CD4-positive, alpha-beta T cell treated with Interleukin-17A for 4 hours (primary cell): ENCODE results near the gene PALM3.
A peak's percentile ranks its signal among the peaks of the same experiment; 100 is the strongest.

Source experiments
- DNase-seq: peaks from one replicate; pipeline ENCODE4 v3.0.0-alpha.2; 2020; ENCODE audit warnings: mixed read lengths

The PALM3 gene, protein sequence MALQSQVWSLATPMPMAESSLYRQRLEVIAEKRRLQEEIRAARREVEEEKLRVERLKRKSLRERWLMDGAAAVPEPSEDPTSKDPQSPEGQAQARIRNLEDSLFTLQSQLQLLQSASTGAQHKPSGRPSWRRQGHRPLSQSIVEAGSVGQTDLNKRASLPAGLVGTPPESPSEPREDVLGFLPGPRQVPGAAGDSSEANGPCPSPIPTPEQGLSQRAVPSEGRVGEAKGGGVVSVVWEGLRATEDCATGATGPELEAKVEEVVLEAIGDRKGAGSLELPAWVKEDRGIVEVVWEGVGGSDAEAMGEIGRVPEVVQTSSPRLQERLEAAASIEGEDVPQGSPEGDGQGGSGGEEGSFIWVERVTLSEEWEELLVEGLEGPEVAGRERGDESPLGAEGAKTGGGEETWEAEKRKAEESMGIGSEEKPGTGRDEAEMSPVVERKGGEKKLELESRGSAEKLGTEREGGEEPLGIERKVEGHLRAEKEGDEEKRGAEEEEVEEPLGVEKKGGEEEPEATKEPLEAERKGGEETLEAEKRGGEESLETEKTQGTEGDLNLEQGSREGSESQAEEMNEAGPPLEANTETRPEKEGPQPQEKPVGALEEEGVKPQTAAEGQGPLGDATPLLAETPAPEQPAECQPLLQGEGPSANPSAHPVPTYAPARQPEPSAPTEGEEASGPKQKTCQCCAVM

DNA sequence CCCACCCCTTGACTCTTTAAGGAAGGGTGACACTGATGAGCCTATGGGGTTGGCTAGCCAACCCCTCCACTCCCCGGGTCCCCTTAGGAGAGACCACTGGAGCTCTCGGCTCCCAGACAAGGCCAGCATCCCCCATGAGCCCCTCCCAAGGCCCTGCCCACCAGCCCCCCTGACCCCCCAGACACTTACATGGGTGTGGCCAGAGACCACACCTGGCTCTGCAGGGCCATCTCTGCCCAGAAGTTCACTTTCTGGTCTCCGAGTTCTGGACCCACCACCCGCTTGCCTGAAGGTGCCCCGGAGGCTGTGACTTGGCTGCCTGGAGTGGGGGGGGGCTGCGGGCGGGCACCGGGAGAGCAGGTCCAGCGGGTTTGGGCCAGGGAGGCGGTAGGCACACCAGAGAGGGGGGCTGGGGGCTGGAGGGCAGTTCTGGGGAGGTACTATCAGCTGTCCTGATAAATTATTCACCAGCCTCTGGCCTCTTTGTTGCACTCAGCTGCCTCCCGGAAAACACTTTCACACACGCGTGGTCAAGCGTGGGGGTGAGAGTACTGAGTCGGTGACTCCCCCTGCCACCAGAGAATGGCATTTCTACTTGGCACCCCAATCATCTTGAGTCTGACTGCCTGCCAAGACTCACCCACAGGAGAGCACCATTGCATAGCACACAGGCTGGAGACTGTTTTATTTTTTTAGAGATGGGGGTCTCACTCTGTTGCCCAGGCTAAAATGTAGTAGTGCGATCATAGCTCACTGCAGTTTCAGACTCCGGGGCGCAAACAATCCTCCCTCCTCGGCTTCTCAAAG lies at the start of gene PALM3:
Gene PALM3 (minus strand): TSS at position 326 of the 807 bp plus-strand sequence. CDS start 96 bp downstream, at position 230.
- DNase-seq, result no peak

DNA sequence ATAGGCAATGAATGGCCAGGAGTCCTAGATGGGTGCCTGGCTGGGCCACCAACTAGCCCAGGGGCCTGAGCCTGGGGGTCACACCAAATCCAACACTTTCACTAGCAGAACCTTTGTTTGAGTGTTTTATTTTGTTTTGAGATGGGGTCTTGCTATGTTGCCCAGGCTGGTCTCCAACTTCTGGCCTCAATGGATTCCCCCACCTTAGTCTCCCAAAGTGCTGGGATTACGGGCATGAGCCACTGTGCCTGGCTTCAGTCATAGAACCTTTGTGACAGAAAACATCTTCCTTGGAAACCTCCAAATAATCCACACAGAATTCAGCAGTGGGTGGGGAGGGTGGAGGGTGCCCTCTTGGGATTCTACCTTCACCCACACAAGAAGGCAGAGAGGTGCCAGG lies 49.6 kb upstream of the PALM3 start:
- DNase-seq, result no peak

DNA sequence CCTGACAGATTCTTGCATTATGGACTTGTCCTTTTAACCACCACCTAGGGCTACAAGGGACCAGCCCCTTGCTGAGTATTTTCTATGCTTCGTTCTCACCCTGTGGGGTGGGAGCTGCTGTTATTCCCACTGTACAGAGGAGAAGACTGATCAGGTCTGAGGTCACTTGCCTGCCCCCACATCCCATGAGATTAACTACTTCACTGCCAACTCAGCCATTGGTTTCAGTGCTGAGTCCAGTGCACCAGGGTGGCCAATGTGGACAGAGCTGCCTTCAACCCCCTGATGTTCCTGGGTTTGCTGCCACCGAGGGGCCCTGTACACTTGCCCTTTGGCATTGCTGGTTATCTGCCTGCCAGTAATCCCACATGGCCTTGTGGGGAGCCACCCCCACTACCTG lies 48.8 kb upstream of the PALM3 start:
- DNase-seq, result no peak

DNA sequence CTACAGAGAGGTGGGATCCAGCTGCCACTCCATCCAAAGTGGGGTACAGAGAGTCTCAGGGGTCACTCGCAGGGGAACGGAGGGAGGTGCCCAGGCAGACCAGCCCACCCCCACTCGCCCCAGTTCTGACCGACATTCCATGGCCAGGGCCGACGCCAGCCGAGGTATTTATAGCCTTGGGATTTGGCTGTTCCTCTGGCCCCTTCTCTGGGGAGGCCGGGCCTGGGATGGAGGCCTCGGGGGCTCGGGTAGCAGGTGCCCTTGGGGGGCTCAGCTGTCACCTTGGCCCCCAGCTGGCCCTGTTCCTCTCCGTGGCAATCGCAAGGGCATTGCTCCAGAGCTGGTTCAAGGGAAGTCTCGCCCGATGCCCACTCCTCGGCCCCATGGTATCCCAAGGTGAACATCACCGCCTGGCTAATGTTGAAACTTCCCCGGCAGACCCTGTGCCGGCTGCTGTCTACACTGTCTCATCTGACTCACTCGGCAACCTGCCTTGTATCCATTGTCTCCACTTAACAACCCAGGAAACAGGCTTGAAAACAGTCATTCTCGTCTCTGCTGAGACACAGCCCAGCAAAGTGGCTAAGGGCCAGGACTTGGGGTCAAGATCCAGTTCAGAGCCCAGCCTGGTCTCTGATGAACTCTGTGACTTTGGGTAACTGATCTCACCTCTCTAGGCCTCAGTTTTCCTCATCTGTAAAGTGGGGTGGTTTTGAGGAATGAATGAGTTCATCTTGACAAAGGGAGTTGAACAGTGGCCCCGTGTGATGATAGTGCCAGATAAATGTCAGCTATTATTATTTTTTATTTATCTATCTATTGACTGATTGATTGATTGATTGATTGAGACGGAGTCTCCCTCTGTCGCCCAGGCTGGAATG lies 45.9 kb upstream of the PALM3 start:
- no peak for DNase-seq

DNA sequence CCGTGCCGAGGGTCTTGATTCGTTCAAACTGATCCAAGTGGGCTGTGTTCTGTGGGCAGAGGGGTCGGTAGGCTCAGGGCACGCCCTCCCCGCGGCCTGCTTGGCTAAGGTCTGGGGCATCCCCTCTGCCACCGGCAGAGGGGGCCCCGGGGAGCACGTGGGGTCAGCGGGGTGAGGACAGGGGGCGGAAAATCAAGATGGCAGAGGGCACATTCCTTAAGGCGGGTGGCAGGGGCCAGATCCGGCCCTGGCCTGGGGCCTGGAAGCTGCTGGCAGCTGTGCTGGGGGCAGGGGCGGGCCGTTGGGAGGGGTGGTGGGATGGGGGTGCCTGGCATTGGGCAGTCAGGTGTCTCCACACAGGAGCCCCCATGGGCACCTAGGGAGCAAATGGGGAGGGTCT lies 45.0 kb upstream of the PALM3 start:
- DNase-seq, result no peak

DNA sequence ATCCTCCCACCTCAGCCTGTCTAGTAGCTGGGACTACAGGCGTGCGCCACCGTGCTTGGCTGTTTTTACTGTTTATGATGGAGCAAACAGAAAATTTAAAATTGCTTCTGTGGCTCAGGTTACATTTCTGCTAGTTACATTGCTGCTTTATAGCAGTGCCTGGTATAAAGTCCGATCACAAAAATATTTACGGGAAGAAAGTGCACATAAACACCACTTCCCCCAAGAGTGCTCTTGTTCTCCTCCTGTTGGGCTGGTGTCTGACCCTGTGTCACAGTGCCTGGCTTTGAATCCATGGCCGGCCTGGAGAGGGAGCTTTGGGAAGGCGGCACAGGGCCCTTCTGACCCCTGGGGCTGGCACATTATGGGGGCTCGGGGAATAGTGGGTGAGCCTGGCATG lies 43.8 kb upstream of the PALM3 start:
- DNase-seq, result no peak

DNA sequence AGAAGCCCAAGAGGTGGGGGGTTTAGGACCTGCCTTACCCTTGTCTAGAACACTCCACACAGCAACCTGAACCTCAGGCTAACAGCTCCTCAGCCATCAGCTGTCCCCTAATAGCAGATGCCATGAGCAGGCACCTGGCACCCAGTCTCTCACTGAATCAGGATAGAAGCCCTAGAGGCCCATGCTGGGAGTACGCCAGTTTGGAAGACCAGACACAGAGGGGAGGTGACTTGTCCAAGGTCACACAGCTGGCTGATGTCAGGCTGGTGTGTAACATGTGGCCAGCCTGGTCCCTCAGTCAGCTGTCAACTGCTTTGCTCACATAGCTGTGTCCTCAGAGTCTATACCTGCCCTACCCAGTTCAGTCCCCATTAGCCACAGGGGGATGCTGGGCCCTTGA lies 41.4 kb upstream of the PALM3 start:
- no peak for DNase-seq

DNA sequence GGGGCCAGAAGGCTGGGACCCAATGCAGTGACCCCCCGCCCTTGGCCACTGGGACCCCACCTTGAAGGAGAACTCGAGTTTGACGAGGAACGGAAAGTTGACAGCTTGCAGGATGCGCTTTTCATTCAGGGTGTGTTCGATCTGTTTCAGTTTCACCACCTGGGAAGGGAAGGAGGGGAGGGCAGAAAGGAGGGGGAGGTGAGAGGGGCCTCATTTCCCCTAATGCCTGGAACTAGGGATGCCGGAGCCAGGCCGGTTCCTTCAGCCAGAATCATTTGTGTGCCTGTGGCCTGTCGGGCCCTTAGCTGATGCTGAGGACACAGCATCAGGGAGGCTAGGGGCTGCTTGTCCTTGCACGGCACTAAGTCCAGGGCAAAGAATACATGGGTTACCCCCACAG lies 40.9 kb upstream of the PALM3 start:
- DNase-seq, result no peak

DNA sequence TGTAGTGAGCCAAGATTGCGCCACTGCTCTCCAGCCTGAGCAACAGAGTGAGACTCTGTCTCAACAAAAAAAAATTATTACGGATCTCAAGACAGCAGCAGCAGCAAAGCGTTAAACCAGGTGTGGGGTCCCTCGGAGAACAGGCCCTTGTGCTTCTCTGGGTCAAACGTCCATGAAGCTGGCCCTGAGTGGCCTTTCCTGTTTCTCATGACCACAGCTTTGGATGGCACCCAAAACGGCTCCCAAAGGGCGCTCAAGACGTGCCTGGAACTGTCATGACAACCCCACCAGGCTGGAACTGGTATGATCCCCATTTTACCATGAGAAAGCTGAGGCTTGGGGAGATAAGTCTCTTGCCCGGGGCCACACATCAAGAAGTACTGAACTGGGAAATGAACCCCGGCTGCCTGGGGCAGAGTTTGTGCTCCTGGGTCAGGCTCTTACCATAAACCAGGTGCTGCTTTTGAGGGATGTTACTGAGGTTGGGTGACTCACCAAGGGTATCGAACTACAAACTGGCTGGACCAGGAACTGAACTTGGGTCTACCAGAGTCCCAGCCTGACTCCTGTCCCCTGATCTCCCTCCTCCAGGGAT lies 40.3 kb upstream of the PALM3 start:
- no peak for DNase-seq

DNA sequence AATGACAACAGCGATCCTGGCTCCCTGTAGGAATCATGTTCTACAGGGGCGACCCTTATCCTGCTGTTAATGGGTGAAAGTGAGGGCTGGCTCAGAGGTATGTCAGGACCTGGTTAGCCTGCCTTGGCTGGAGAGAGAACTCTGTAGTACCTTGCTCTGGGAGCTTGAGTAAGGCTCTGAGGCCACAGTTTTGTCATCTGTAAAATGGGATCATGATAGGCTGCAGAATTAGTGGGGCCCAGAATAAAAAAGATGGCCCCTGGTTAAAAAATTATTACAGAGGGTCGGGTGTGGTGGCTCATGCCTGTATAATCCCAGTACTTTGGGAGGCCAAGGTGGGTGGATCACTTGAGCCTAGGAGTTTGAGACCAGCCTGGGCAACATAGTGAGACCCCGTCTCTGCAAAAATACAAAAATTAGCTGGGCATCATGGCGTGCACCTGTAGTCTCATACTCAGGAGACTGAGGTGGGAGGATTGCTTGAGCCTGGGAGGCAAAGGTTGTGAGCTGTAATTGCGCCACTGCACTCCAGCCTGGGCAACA lies 39.2 kb upstream of the PALM3 start:
- DNase-seq, result no peak

DNA sequence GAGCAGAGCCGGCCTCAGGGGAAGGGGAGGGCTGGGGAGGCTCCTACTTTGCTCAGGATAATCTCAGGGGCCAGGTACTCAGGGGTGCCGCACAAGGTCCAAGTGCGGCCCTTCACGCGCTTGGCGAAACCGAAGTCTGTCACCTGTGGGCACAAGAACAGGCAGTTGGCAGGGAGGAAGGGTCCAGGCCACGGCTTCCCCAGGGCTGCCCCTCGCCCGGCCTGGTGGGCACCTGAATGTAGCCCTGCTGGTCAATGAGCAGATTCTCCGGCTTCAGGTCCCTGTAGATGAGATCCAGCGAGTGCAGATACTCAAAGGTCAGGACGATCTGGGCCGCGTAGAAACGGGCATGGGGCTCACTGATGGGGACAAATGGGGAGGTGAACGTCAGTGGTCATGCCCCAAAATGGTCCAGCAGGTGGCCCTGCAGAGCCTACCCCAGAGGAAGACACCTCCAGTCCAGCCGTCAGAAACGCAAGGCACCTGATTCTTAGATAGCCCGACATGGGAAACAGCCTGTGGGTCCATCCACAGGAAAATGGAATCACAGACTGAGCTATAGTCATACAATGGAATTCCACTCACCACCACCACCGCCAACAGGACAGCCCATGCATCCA lies 35.8 kb upstream of the PALM3 start:
- DNase-seq, result no peak

DNA sequence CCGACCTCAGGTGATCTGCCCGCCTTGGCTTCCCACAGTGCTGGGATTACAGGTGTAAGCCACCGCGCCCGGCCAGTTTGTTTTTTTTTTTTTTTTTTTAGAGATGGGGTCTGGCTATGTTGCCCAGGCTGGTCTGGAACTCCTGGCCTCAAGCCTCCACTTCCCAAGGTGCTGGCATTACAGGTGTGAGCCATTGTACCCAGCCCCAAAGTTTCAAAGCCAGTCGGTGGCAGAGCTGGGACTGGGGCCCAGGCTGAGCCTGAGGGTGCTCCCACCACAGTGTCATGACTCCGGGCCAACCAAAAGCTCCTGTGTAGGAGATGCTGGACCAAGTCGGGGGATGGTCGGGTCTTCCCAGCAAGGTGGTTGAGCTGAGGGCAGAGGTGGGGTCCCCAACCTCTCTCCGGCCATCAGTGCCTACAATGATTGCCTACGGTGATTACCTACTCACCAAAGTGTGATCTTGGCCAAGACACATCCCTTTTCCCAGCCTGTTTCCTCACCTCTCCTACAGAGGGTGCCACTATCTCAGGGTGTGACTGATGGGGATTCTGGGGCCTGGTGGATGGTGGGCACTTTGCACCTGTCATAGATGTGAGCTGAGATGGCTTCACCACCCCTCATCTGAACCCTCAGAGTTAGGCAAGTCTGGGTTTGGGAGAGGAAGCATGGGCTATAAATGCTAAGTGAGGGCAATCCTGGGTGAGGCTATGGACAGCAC lies 34.6 kb upstream of the PALM3 start:
- no peak for DNase-seq

DNA sequence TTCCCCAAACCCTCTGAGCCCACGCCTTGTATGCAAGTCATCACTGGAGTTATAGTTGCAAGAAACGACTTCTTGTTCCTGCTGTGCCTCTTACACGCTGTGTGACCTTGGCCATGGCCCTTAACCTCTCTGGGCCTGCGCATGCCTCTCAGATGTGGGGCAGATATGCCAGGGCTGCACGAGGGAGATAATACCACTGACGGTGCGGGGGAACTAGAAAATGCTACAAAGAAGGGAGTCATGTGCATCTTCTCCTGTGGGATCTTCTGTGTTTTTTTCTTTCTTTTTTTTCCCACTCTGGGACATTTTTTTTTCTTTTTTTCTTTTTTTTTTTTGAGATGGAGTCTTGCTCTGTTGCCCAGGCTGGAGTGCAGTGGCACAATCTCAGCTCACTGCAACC lies 33.0 kb upstream of the PALM3 start:
- DNase-seq, result no peak

DNA sequence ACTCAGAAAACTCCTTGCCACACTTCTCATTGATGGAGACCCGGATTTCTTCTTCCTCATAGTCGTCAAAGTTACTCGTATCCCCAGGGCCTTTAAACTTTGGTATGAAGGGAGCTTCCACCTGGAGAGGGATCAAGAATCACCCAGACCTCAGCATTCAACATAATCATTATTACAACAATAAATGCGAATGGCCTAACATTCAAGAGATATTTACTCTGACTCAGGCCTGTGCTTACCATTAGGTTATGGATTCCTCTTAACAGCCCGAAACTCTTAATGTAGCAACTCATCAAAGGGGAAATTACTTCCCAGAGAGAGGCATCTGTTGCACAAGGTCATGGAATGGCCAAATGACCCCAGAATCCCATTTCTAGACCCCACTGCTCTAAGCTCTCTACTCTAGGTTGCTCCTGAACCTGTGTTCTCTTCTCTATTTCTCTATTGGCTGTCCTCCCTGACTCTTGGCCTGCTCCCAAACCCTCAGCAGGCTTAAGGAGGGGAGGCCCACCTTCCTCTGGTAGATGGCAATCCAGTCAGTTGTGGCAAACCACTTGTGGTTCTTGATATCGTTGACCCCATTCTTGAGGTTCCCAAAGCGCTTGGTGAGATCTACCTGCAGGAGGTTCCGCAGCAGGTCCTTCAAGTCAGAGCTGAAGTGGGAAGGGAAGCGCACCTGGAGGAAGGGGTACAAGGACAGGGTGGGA lies 31.4 kb upstream of the PALM3 start:
- DNase-seq, result no peak

DNA sequence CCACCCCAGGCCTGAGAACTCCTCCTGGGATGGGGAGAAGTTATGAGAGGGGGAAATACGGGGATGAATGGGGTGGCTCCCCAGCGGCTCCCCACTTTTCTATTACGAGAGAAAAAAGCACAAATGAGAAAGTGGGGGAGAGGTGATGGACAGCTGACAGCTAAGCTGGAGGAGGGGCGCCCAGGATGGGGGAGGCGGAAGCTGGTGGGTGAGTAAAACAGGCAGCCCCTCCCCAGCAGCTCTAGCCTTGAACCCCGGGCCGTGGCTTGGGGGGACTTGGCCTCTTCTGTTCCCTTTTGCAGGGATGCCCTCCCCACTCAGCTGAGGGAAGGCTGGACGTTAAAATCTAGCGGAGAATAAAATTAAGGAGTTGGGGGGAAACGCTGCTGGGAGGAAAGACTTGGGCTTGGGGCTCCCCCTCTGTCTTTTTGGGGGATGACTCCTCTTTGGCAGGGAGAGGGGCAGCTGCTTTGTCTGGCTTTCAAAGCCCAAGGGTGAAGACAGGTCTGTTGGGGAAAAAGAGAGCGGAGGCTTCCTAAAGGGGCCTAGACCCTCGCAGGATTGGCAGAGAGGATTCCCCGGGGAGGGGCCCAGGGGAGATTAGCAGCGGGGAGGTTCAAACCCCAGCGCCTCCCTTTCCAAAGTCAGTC lies 30.1 kb upstream of the PALM3 start:
- peak; percentile 70 for DNase-seq

DNA sequence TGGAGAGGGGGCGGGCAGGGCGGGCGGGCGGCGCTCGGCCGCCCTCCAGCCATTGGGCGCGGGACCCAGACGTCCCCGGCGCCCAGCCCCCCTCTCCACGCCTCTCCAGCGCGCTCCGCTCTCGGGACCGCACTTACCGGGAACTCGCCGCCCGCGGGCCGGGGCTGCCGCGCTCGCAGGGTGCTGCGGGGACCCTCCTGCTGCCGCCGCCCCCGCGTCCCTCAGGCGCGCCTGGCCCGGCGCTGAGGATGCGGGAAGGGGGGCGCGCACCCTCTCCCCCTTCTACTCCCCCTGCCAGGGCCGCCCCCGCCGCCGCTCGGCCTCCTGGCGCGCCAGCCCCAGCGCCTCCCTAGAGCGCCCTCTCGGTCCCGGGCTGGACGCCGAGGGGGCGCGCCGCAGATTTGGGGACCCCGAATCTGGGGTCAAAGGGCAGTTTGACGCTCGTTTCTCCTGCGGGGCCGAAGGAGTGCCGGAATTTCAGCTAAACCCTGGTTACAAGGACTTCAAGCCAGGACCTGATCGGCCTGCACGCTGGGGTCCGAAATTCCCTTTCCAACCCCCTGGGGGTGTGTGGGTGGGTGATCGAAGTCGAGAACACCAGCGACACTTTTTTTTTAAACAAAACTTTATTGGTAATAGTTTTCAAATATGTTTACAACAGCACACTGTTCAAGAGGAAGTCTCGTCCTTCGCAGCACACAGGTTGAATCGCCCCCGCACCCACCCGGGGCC lies 29.4 kb upstream of the PALM3 start:
- peak; percentile 65 for DNase-seq

DNA sequence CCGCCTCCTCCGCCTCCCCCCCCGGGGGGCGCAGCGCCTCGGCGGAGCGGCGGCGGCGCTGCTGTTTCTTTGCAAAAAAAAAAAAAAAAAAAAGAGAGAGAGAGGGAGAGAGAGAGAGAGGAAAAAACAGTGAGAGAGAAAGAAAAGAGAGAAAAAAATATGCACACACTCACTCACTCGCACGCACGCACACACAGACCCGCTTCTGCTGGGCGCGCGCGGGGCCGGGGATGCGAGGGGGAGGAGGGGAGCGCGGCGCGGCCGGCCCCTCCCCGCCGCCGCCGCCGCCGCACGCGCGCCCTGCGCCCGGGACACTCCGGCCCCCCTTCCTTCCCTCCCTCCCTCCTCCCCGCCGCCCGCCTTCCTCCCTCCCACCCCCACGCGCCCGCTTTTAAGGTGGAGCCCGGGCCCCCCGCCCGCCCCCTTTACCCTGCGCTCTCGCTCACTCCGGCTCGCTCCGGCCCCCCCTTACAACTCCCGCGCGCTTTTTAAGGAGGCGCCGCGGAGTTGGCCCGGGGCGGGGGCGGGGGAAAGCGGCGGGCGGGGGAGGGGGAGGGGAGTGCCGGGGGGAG lies 28.7 kb upstream of the PALM3 start, which contains the start of gene SAMD1:
Gene SAMD1 (minus strand): TSS at position 243 of the 572 bp plus-strand sequence.
- peak; percentile 96 for DNase-seq
